Fibroblast of lung (primary cell): ENCODE results near the gene CHN1.

Experiments
- EZH2 ChIP-seq: IDR thresholded peaks from 2 replicates; pipeline ENCODE4 v1.5.1; 2012; ENCODE audit warnings: low read length, control low read depth, mild to moderate bottlenecking; ENCODE audit errors: missing control alignments
- TF ChIP-seq, protein P1 (sequence below), 2 donors: IDR thresholded peaks in 1 of 2; conservative IDR thresholded peaks in 1 of 2; 1 replicate in 1 of 2; 2 replicates in 1 of 2; pipeline ENCODE4 v1.5.1; 2011 to 2012; ENCODE audit warnings: low read length in 2 of 2, control low read depth in 1 of 2, inconsistent platforms in 1 of 2, low read depth in 1 of 2, mild to moderate bottlenecking in 1 of 2

GRCh38 chr2:175027755-175028154 is 22.6 kb upstream of the CHN1 start:
- TF ChIP-seq, protein P1, sequence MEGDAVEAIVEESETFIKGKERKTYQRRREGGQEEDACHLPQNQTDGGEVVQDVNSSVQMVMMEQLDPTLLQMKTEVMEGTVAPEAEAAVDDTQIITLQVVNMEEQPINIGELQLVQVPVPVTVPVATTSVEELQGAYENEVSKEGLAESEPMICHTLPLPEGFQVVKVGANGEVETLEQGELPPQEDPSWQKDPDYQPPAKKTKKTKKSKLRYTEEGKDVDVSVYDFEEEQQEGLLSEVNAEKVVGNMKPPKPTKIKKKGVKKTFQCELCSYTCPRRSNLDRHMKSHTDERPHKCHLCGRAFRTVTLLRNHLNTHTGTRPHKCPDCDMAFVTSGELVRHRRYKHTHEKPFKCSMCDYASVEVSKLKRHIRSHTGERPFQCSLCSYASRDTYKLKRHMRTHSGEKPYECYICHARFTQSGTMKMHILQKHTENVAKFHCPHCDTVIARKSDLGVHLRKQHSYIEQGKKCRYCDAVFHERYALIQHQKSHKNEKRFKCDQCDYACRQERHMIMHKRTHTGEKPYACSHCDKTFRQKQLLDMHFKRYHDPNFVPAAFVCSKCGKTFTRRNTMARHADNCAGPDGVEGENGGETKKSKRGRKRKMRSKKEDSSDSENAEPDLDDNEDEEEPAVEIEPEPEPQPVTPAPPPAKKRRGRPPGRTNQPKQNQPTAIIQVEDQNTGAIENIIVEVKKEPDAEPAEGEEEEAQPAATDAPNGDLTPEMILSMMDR (conservative IDR thresholded peaks at IDR 0.05 in 1 of 2, IDR thresholded peaks at IDR 0.05 in 1 of 2; ENCODE audit: low read depth in 1 of 2, low read length in 2 of 2): no peak
- no peak for TF ChIP-seq EZH2
